Neural cell (in vitro differentiated cells): Measurements from ENCODE around the gene SLC37A3.

Experiments
- EP300 ChIP-seq: fragments of 450-650 bp; conservative IDR thresholded peaks from 2 replicates; pipeline ENCODE4 v1.6.1; 2014; ENCODE audit warnings: antibody characterized with exemption, mild to moderate bottlenecking, moderate library complexity; ENCODE audit not compliant: poor library complexity, severe bottlenecking
- TF ChIP-seq, protein P1 (sequence below): fragments of 450-650 bp; IDR thresholded peaks from 2 replicates; pipeline ENCODE4 v1.5.1; 2014; ENCODE audit warnings: antibody characterized with exemption, mild to moderate bottlenecking, moderate library complexity; ENCODE audit not compliant: poor library complexity, severe bottlenecking

GRCh38 chr7:140403878-140404564 is 5.7 kb upstream of the SLC37A3 start, which contains the start of gene RAB19:
- TF ChIP-seq, protein P1, sequence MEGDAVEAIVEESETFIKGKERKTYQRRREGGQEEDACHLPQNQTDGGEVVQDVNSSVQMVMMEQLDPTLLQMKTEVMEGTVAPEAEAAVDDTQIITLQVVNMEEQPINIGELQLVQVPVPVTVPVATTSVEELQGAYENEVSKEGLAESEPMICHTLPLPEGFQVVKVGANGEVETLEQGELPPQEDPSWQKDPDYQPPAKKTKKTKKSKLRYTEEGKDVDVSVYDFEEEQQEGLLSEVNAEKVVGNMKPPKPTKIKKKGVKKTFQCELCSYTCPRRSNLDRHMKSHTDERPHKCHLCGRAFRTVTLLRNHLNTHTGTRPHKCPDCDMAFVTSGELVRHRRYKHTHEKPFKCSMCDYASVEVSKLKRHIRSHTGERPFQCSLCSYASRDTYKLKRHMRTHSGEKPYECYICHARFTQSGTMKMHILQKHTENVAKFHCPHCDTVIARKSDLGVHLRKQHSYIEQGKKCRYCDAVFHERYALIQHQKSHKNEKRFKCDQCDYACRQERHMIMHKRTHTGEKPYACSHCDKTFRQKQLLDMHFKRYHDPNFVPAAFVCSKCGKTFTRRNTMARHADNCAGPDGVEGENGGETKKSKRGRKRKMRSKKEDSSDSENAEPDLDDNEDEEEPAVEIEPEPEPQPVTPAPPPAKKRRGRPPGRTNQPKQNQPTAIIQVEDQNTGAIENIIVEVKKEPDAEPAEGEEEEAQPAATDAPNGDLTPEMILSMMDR, result no peak
- TF ChIP-seq EP300, result no peak
